HL-60 (cell line): ENCODE measurements around the gene GPR17.

Experiments
- POLR2AphosphoS5 ChIP-seq: IDR thresholded peaks from 2 replicates; pipeline ENCODE4 v1.6.1; 2012; ENCODE audit warnings: low read depth
- TF ChIP-seq, protein P1 (sequence below): IDR thresholded peaks from one replicate; pipeline ENCODE4 v1.5.1; 2011; ENCODE audit warnings: low read length, control low read depth, inconsistent platforms; ENCODE audit not compliant: insufficient read depth
- TF ChIP-seq, protein P2 (sequence below): IDR thresholded peaks from 2 replicates; pipeline ENCODE4 v1.6.1; 2012; ENCODE audit warnings: low read depth; ENCODE audit not compliant: insufficient replicate concordance

DNA sequence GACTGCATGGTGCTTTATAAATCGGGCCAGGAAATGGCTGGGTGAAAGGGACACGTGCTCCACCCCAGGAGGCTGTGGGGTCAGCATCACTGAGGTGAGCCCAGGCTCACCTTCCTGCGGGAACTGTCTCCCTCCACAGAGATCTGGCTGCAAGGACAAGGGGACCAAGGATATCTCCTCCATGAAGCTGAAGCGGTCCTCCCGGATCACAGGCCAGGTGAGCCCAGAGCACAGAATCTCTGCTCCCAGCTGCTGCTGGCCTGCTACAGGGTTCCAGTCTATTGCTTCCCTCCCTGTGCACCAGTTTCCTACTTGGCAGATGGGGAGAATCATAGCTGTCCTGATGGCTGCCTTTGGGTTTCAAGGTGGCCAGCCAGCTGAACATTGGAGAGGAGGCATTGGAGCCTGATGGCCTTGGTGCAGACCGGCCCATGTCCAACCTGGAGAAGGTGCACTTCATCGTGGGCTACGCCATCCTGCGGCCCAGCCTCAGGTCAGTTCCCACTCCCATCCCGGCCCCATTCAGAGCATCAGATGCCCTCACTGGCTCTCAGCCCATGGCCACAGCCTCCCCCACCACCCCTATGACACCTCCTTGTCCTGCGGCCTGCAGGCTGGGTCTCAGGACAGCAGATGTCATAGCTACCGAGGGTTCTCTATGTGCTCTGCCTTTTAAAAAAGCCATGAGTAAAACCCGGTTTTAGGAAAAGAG lies 33.7 kb upstream of the GPR17 start:
- TF ChIP-seq, protein P1, sequence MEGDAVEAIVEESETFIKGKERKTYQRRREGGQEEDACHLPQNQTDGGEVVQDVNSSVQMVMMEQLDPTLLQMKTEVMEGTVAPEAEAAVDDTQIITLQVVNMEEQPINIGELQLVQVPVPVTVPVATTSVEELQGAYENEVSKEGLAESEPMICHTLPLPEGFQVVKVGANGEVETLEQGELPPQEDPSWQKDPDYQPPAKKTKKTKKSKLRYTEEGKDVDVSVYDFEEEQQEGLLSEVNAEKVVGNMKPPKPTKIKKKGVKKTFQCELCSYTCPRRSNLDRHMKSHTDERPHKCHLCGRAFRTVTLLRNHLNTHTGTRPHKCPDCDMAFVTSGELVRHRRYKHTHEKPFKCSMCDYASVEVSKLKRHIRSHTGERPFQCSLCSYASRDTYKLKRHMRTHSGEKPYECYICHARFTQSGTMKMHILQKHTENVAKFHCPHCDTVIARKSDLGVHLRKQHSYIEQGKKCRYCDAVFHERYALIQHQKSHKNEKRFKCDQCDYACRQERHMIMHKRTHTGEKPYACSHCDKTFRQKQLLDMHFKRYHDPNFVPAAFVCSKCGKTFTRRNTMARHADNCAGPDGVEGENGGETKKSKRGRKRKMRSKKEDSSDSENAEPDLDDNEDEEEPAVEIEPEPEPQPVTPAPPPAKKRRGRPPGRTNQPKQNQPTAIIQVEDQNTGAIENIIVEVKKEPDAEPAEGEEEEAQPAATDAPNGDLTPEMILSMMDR: no peak
- TF ChIP-seq POLR2AphosphoS5: no peak
- TF ChIP-seq, protein P2, sequence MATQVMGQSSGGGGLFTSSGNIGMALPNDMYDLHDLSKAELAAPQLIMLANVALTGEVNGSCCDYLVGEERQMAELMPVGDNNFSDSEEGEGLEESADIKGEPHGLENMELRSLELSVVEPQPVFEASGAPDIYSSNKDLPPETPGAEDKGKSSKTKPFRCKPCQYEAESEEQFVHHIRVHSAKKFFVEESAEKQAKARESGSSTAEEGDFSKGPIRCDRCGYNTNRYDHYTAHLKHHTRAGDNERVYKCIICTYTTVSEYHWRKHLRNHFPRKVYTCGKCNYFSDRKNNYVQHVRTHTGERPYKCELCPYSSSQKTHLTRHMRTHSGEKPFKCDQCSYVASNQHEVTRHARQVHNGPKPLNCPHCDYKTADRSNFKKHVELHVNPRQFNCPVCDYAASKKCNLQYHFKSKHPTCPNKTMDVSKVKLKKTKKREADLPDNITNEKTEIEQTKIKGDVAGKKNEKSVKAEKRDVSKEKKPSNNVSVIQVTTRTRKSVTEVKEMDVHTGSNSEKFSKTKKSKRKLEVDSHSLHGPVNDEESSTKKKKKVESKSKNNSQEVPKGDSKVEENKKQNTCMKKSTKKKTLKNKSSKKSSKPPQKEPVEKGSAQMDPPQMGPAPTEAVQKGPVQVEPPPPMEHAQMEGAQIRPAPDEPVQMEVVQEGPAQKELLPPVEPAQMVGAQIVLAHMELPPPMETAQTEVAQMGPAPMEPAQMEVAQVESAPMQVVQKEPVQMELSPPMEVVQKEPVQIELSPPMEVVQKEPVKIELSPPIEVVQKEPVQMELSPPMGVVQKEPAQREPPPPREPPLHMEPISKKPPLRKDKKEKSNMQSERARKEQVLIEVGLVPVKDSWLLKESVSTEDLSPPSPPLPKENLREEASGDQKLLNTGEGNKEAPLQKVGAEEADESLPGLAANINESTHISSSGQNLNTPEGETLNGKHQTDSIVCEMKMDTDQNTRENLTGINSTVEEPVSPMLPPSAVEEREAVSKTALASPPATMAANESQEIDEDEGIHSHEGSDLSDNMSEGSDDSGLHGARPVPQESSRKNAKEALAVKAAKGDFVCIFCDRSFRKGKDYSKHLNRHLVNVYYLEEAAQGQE: no peak
